ENCODE data around the gene BCL11A.

Gene BCL11A

DNA sequence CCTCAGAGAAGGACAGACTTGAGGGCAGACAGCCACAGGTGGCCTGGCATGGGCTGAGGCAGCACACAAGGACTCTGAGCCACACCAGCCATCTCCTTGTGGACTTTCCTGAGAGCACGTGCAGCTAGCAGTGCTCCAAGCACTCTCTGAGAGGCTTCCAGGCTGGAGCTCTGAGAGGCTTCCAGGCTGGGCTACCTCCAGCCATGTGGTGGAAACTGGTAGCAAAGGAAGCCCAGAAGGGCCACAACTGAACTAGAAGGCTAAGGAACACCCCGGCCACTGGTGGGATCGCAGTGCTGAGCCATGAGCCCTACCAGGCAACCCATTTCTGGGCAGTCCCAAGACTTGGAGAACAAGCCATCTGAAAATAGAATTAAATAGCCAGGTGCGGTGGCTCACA lies 39.5 kb downstream of the BCL11A start:
- H3K79me2 ChIP-seq (ENCODE audit: insufficient read depth, low read depth): no peaks in the 10 kb centered on the region
- H3K9ac ChIP-seq: no peak overlapping the region
- no peak overlapping the region for H2AFZ ChIP-seq (ENCODE audit: low read depth)
- no peaks in the 10 kb centered on the region for H3K27me3 ChIP-seq (ENCODE audit: insufficient read depth, low read depth)
- H4K20me1 ChIP-seq (ENCODE audit: insufficient read depth): no peaks in the 10 kb centered on the region
- no peak overlapping the region for H3K4me2 ChIP-seq
- TF ChIP-seq, protein P1, sequence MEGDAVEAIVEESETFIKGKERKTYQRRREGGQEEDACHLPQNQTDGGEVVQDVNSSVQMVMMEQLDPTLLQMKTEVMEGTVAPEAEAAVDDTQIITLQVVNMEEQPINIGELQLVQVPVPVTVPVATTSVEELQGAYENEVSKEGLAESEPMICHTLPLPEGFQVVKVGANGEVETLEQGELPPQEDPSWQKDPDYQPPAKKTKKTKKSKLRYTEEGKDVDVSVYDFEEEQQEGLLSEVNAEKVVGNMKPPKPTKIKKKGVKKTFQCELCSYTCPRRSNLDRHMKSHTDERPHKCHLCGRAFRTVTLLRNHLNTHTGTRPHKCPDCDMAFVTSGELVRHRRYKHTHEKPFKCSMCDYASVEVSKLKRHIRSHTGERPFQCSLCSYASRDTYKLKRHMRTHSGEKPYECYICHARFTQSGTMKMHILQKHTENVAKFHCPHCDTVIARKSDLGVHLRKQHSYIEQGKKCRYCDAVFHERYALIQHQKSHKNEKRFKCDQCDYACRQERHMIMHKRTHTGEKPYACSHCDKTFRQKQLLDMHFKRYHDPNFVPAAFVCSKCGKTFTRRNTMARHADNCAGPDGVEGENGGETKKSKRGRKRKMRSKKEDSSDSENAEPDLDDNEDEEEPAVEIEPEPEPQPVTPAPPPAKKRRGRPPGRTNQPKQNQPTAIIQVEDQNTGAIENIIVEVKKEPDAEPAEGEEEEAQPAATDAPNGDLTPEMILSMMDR (conservative IDR thresholded peaks at IDR 0.05; ENCODE audit: low read depth, low read length): no peak
- no peak overlapping the region for H3K4me3 ChIP-seq (IDR thresholded peaks at IDR 0.05; ENCODE audit: insufficient read depth, low read depth, low read length)
- no peak overlapping the region for H3K27ac ChIP-seq
- no peaks in the 10 kb centered on the region for H3K36me3 ChIP-seq (ENCODE audit: insufficient read depth)
- H3K4me1 ChIP-seq (ENCODE audit: low read depth, poor library complexity, severe bottlenecking): no peaks in the 10 kb centered on the region

DNA sequence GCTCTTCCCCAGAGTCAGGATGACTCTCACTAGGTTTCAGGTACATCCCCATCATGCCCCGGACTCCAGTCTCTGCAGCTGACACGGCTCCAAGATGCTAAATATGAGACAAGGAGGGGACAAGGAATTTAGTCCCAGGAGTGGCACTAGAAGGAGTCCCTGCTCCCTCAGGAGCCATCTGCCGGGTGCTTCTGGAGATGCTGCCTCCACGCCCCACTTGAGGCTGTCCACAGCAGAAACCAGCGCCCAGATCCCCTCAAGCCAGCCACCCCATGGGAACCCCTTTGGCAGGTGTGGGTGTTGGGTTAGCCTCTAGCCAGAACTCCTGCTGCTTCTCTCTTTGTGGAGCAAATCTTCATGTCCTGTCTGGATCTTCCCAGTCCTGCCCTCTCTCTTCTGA lies 40.3 kb downstream of the BCL11A start:
- Histone ChIP-seq H3K27me3 (ENCODE audit: insufficient read depth, low read depth) (no peaks in the 10 kb centered on the region), H3K9ac (no peak overlapping the region), H3K36me3 (ENCODE audit: insufficient read depth) (no peaks in the 10 kb centered on the region), H3K4me2 (no peak overlapping the region), H3K4me3 (IDR thresholded peaks at IDR 0.05; ENCODE audit: insufficient read depth, low read depth, low read length) (no peak overlapping the region), H2AFZ (ENCODE audit: low read depth) (no peak overlapping the region), H3K79me2 (ENCODE audit: insufficient read depth, low read depth) (no peaks in the 10 kb centered on the region), H3K27ac (no peak overlapping the region), H3K4me1 (ENCODE audit: low read depth, poor library complexity, severe bottlenecking) (no peaks in the 10 kb centered on the region), H4K20me1 (ENCODE audit: insufficient read depth) (no peaks in the 10 kb centered on the region)
- TF ChIP-seq, protein P1 (conservative IDR thresholded peaks at IDR 0.05; ENCODE audit: low read depth, low read length): no peak

- Histone ChIP-seq H4K20me1 (ENCODE audit: insufficient read depth) (no peaks in the 10 kb centered on the region), H2AFZ (ENCODE audit: low read depth) (no peak overlapping the region), H3K36me3 (ENCODE audit: insufficient read depth) (no peaks in the 10 kb centered on the region), H3K4me3 (IDR thresholded peaks at IDR 0.05; ENCODE audit: insufficient read depth, low read depth, low read length) (no peak overlapping the region), H3K9ac (no peak overlapping the region), H3K79me2 (ENCODE audit: insufficient read depth, low read depth) (no peaks in the 10 kb centered on the region), H3K4me1 (ENCODE audit: low read depth, poor library complexity, severe bottlenecking) (no peaks in the 10 kb centered on the region), H3K27me3 (ENCODE audit: insufficient read depth, low read depth) (no peaks in the 10 kb centered on the region), H3K4me2 (no peak overlapping the region), H3K27ac (no peak overlapping the region)
- TF ChIP-seq, protein P1 (conservative IDR thresholded peaks at IDR 0.05; ENCODE audit: low read depth, low read length): no peak
These were observed 40.8 kb downstream of the BCL11A start for GRCh38 chr2:60512641-60513040.

- no peak overlapping the region for H3K4me3 ChIP-seq (IDR thresholded peaks at IDR 0.05; ENCODE audit: insufficient read depth, low read depth, low read length)
- H3K4me1 ChIP-seq (ENCODE audit: low read depth, poor library complexity, severe bottlenecking): no peaks in the 10 kb centered on the region
- H4K20me1 ChIP-seq (ENCODE audit: insufficient read depth): no peaks in the 10 kb centered on the region
- H3K27ac ChIP-seq: no peak overlapping the region
- no peak overlapping the region for H3K4me2 ChIP-seq
- H3K27me3 ChIP-seq (ENCODE audit: insufficient read depth, low read depth): no peaks in the 10 kb centered on the region
- TF ChIP-seq, protein P1 (conservative IDR thresholded peaks at IDR 0.05; ENCODE audit: low read depth, low read length): no peak
- H3K9ac ChIP-seq: no peak overlapping the region
- no peak overlapping the region for H2AFZ ChIP-seq (ENCODE audit: low read depth)
- H3K36me3 ChIP-seq (ENCODE audit: insufficient read depth): no peaks in the 10 kb centered on the region
- no peaks in the 10 kb centered on the region for H3K79me2 ChIP-seq (ENCODE audit: insufficient read depth, low read depth)
These were observed 41.3 kb downstream of the BCL11A start for GRCh38 chr2:60512062-60512622.

Data from KMS-11 (cell line).